ENCODE measurements around the gene SBF2.

- TF ChIP-seq CTCF (IDR thresholded peaks at IDR 0.05; ENCODE audit: insufficient read depth, low read length, poor library complexity, severe bottlenecking) (no peak), EZH2phosphoT487 (conservative IDR thresholded peaks at IDR 0.05; ENCODE audit: low read length) (no peak)
Measured at GRCh38 chr11:9806946-9807687, 486.9 kb downstream of the SBF2 start.

Measured in SU-DHL-6 (cell line).